Effector memory CD4-positive, alpha-beta T cell (primary cell): ENCODE measurements around the gene KDM6A.

Experiments used
- DNase-seq, 3 donors: peaks; one replicate each; pipeline ENCODE4 v3.0.0-alpha.2; 2020
- H3K27ac ChIP-seq: 2 replicates; pipeline ENCODE4 v1.7.0; 2013; ENCODE audit warnings: mild to moderate bottlenecking, low read length, moderate library complexity; ENCODE audit not compliant: insufficient read depth, poor library complexity, severe bottlenecking
- H3K27me3 ChIP-seq: replicated peaks from 2 replicates; pipeline ENCODE4 v1.7.0; 2013; ENCODE audit warnings: mild to moderate bottlenecking, low read length; ENCODE audit not compliant: insufficient read depth, control insufficient read depth, poor library complexity, severe bottlenecking
- H3K36me3 ChIP-seq: 2 replicates; pipeline ENCODE4 v1.7.0; 2013; ENCODE audit warnings: mild to moderate bottlenecking, low read length, moderate library complexity; ENCODE audit not compliant: control insufficient read depth, insufficient read depth
- H3K4me1 ChIP-seq: 2 replicates; pipeline ENCODE4 v1.7.0; 2013; ENCODE audit warnings: low read length, mild to moderate bottlenecking; ENCODE audit not compliant: control insufficient read depth, insufficient read depth, poor library complexity, severe bottlenecking
- H3K4me3 ChIP-seq: 2 replicates; pipeline ENCODE4 v1.7.0; 2013; ENCODE audit warnings: low read length, low read depth, mild to moderate bottlenecking; ENCODE audit not compliant: insufficient read depth, poor library complexity, severe bottlenecking
- H3K9me3 ChIP-seq: 2 replicates; pipeline ENCODE4 v1.7.0; 2013; ENCODE audit warnings: mild to moderate bottlenecking, low read length, moderate library complexity; ENCODE audit not compliant: control insufficient read depth

KDM6A gene

DNA sequence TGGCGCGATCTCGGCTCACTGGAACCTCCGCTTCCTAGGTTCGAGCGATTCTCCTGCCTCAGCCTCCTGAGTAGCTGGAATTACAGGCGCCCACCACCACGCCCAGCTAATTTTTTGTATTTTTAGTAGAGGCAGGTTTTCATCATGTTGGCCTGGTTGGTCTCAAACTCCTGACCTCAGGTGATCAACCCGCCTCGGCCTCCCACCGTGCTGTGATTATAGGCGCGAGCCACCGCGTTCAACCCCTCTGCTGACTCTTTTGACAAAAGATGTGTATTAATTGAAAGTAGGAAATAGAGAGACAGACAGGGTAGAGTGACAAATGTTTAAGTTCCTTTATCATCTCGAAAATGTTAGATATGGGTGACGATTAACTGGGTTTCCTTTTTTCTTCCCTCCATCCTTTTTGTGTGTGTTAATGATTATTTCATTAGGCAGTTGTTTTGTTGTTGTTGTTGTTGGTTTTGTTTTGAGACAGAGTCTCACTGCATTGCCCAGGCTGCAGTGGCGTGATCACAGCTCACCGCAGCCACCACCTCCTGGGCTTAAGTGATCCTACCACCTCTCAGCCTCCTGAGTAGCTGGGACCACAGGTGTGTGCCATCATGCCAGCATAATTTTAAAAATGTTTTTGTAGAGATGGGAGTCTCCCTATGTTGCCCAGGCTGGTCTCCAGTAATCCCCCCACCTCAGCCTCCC is 79.5 kb downstream of the KDM6A start:
- Histone ChIP-seq H3K4me1 (peaks cover 7% of the 10 kb centered on the region), H3K27me3 (no peaks in the 10 kb centered on the region), H3K36me3 (no peaks in the 10 kb centered on the region), H3K4me3 (no peak overlapping the region), H3K9me3 (no peaks in the 10 kb centered on the region), H3K27ac (no peak overlapping the region)
- no peak for DNase-seq

DNA sequence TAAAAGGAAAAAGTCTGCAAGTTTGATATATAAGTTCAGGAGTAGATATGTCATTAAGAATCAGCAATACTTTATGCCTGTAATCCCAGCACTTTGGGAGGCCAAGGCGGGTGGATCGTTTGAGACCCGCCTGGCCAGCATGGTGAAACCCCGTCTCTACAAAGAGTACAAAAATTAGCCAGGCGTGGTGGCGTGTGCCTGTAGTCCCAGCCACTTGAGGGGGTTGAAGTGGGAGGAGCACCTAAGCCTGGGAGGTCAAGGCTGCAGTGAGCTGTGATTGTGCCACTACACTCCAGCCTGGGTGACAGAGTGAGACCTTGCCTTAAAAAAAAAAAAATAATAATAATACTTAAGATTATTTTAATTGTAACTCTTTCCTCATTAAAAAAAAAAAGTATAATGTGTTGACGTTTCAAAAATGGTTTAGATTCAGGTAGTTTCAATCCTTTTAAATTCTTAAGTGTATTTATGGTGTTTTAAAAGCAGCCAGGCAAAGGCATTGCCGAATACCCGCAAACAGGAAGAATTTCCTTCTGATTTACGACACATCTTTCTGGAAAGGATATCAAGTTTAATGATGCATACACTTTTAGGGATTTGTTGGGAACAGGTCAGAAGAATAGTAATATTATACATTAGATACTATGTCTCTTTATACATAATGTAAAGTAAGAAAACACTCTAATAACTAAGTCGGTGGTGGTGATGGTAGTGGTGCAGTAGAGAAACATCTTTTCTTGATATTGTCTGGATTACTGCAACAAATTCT is 80.9 kb downstream of the KDM6A start:
- H3K27me3 ChIP-seq, result no peaks in the 10 kb centered on the region
- H3K4me1 ChIP-seq, result no peaks in the 10 kb centered on the region
- no peak overlapping the region for H3K27ac ChIP-seq
- no peaks in the 10 kb centered on the region for H3K36me3 ChIP-seq
- DNase-seq, result no peak
- H3K4me3 ChIP-seq, result no peak overlapping the region
- H3K9me3 ChIP-seq, result no peaks in the 10 kb centered on the region

DNA sequence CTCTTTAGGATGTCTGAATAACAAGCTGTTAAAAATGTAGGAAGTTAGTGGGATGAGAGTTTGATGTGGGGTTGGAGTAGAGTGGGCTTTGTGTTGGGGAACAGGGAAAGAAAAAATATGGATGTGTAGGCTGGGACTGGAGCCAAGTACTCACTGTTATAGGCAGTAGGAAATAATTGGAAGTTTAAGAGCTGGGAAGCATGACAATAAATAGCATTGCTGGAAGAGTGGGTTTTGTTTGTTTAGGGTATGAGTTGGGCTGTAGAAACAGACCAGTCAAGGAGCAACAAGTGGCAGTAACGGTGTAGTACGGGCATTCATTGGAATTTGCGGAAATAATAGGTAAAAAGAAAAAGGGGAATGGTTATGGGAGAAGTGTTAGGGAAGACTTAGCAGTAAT is 81.6 kb downstream of the KDM6A start:
- Histone ChIP-seq H3K27ac (no peak overlapping the region), H3K36me3 (no peaks in the 10 kb centered on the region), H3K9me3 (no peaks in the 10 kb centered on the region), H3K4me1 (no peaks in the 10 kb centered on the region), H3K27me3 (no peaks in the 10 kb centered on the region), H3K4me3 (no peak overlapping the region)
- DNase-seq, result no peak

DNA sequence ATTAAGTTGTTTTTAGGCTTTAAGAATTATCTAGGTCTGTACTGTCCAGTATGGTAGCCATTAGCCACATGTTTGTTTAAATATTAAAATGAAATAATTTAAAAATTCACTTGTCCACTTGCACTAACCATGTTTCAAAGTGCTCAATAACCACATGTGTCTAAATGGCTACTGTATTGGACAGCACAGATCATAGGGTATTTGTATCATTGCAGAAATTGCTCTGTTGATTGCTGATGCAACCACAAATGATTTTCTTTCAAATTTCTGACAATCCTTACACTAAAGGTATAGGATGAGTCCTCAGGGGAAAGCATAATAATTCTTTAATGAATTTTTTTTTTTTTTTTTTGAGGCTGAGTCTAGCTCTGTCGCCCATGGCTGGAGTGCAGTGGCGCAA is 84.9 kb downstream of the KDM6A start:
- Histone ChIP-seq H3K4me3 (no peak overlapping the region), H3K27me3 (no peaks in the 10 kb centered on the region), H3K4me1 (peaks cover 15% of the 10 kb centered on the region), H3K27ac (no peak overlapping the region), H3K36me3 (no peaks in the 10 kb centered on the region), H3K9me3 (no peaks in the 10 kb centered on the region)
- DNase-seq, result no peak

DNA sequence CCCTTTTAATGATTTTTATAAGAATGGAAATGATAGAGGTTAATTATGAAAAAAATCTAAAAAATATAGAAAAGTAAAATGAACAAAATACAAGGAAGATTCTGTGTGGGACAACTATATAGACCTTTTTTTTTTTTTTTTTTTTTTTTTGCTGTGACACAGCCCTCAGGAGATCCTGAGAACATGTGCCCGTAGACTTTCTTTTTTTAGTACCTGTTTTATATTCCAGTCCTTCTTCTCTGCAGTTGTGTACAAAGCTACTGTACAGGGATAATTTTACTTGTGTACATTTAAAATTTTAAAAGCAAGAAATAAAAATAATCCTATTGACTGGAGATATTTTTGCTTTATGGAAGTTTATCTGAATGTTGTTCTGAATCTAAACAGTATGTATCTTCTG is 85.5 kb downstream of the KDM6A start:
- no peak for DNase-seq
- no peaks in the 10 kb centered on the region for H3K9me3 ChIP-seq
- H3K4me3 ChIP-seq, result no peak overlapping the region
- H3K36me3 ChIP-seq, result no peaks in the 10 kb centered on the region
- no peak overlapping the region for H3K27ac ChIP-seq
- H3K4me1 ChIP-seq, result peaks cover 18% of the 10 kb centered on the region
- no peaks in the 10 kb centered on the region for H3K27me3 ChIP-seq

DNA sequence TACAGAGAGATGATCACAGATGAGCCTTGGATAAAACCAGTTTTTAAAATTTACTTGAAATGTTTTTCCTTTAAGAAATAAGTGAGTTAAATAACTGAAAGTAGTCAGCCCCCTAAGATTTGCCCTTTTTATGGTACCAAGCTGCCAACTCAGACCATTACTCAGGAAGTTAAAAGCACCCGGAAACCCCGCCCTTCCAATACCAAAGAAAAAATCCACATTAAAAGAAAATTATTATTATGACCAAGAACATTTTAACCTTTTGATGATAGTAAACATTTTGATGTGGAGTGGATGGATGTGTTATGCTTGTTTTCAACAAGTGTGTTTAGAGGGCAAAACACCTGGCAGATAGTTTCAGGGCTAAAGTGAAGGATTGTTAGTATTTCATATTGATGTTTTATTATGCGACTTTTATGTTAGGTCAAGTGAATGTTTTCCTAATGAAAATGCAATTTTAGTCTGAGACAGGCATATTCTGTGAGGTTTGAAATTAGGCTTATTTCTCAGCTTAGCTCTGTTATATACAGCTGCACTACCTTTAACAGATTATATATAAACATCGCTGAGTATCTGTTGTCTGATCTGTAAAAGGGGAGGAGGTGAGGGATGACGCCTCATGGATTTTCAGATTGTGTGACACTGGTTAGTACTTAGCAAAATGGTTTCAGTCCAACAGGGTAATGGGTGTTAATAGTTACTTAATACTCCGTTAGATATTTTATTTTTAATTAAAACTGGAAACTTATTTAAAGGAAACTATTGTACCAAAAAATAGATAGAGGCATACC is 89.0 kb downstream of the KDM6A start:
- Histone ChIP-seq H3K27ac (peak overlapping the region; percentile 11), H3K27me3 (no peaks in the 10 kb centered on the region), H3K4me3 (no peak overlapping the region), H3K9me3 (no peaks in the 10 kb centered on the region), H3K36me3 (no peaks in the 10 kb centered on the region), H3K4me1 (peaks cover 18% of the 10 kb centered on the region)
- DNase-seq, result no peak

DNA sequence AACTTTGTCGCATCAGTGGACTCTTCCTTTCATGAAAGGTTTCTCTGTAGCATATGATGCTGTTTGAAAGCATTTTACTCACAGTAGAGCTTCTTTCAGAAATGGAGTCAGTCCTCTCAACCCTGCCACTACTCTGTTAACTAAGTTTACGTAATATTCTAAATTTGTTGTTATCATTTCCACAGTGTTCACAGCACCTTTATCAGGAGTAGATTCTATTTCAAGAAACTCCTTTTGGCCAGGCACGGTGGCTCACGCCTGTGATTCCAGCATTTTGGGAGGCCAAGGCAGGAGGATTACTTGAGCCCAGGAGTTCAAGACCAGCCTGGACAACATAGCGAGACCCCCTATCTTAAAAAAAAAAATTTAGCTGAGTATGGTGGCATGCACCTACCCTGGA is 90.0 kb downstream of the KDM6A start:
- no peak overlapping the region for H3K27ac ChIP-seq
- no peaks in the 10 kb centered on the region for H3K9me3 ChIP-seq
- no peak overlapping the region for H3K4me3 ChIP-seq
- DNase-seq, result no peak
- H3K36me3 ChIP-seq, result no peaks in the 10 kb centered on the region
- H3K27me3 ChIP-seq, result no peaks in the 10 kb centered on the region
- H3K4me1 ChIP-seq, result peaks cover 18% of the 10 kb centered on the region

DNA sequence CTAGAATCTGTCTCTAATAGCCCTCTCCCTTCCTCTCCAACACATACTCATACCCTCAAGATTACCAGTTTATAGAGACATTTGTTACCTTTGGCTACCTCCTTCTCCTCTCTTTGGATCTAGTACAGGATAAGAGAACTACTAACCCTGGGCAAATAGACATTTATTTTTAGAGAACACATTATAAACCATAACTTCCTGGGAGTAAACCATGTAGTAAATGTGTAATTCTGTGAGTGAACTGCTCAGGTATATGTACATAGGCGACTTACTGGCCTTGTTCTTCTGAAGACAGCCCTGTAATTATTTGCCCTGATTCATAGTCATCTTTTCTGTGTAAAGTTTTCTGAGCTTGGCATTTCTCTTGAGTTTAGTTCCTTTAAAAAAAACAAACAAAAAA is 94.2 kb downstream of the KDM6A start:
- no peaks in the 10 kb centered on the region for H3K9me3 ChIP-seq
- H3K4me1 ChIP-seq, result peaks cover 8% of the 10 kb centered on the region
- no peaks in the 10 kb centered on the region for H3K36me3 ChIP-seq
- H3K27me3 ChIP-seq, result no peaks in the 10 kb centered on the region
- no peak for DNase-seq
- H3K4me3 ChIP-seq, result no peak overlapping the region
- no peak overlapping the region for H3K27ac ChIP-seq

DNA sequence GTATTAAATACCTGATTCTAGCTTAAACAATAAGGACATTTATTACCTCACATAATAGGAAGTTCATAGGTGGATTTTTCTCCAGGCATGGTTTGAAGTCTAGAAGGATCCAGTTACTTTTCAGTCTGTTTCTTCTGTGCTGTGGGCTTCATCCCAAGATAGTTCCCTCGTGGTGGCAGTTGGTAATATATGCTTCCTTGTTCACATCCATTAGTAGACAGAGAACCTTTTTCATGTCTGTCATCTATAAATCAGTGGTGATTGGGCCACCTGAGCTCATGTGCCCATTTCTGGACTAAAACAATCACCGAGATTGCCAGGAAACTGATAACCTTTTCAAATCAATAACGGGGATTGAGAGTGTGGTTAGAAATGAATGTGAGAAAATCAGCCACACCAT is 97.7 kb downstream of the KDM6A start:
- H3K4me1 ChIP-seq, result no peaks in the 10 kb centered on the region
- H3K4me3 ChIP-seq, result no peak overlapping the region
- H3K9me3 ChIP-seq, result no peaks in the 10 kb centered on the region
- no peak overlapping the region for H3K27ac ChIP-seq
- no peak for DNase-seq
- H3K36me3 ChIP-seq, result no peaks in the 10 kb centered on the region
- H3K27me3 ChIP-seq, result no peaks in the 10 kb centered on the region

DNA sequence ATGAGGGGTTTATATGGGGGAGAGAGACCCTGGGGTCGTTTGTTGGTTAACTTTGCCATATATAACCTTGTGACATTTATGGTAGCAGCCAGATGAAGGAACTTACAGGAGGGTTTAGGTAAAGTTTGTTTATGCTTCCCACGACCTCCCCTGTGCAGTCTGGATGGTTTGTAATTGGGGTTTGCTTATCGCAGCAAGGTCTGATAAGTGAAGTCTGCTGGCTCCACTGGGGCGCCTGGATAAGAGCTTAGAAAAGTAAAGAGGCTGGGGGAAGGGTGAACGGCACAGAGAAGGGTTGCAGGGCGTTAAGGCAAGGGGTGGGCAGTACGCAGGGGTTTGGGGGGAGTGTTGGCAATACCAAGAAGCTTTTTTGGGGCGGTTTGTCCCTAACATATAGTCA is 98.7 kb downstream of the KDM6A start:
- no peak for DNase-seq
- no peaks in the 10 kb centered on the region for H3K4me1 ChIP-seq
- no peak overlapping the region for H3K27ac ChIP-seq
- H3K9me3 ChIP-seq, result no peaks in the 10 kb centered on the region
- H3K27me3 ChIP-seq, result no peaks in the 10 kb centered on the region
- no peak overlapping the region for H3K4me3 ChIP-seq
- H3K36me3 ChIP-seq, result no peaks in the 10 kb centered on the region
